Measurements from ENCODE around the gene RIT2.

The RIT2 gene

DNA sequence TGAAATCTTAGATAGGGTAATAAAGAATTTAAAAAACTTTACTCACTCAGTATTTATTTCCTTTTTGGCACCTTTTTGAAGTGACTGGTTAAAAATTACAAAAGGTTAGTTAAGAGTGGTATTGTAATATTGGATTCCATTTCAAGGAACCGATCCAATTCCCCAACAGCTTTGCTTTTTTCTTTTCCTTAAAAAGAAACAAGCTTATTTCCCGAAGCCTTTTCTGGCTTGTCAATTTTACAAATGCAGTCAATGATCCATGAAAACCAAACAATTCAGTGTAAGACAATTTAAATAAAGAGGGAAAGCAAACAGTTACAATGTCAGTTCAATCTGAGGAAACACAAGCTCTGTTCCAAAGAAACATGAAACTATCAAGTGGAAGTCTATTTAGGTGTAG lies 200.2 kb downstream of the RIT2 start:
- H3K27ac ChIP-seq (ENCODE audit: poor library complexity, severe bottlenecking): no peak overlapping the region
- ATAC-seq (ENCODE audit: low read depth) (no peak), DNase-seq (ENCODE audit: low spot score) (no peak)
- H3K27me3 ChIP-seq (ENCODE audit: insufficient read depth, poor library complexity, severe bottlenecking): no peaks in the 10 kb centered on the region
- H3K36me3 ChIP-seq (ENCODE audit: low read depth): no peaks in the 10 kb centered on the region
- TF ChIP-seq, protein P1, sequence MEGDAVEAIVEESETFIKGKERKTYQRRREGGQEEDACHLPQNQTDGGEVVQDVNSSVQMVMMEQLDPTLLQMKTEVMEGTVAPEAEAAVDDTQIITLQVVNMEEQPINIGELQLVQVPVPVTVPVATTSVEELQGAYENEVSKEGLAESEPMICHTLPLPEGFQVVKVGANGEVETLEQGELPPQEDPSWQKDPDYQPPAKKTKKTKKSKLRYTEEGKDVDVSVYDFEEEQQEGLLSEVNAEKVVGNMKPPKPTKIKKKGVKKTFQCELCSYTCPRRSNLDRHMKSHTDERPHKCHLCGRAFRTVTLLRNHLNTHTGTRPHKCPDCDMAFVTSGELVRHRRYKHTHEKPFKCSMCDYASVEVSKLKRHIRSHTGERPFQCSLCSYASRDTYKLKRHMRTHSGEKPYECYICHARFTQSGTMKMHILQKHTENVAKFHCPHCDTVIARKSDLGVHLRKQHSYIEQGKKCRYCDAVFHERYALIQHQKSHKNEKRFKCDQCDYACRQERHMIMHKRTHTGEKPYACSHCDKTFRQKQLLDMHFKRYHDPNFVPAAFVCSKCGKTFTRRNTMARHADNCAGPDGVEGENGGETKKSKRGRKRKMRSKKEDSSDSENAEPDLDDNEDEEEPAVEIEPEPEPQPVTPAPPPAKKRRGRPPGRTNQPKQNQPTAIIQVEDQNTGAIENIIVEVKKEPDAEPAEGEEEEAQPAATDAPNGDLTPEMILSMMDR (IDR thresholded peaks at IDR 0.05; ENCODE audit: poor library complexity, severe bottlenecking): no peak
- no peaks in the 10 kb centered on the region for H3K4me1 ChIP-seq (ENCODE audit: insufficient read depth, poor library complexity, severe bottlenecking)
- no peaks in the 10 kb centered on the region for H3K9me3 ChIP-seq (ENCODE audit: severe bottlenecking)
- no peak overlapping the region for H3K4me3 ChIP-seq (ENCODE audit: severe bottlenecking)

DNA sequence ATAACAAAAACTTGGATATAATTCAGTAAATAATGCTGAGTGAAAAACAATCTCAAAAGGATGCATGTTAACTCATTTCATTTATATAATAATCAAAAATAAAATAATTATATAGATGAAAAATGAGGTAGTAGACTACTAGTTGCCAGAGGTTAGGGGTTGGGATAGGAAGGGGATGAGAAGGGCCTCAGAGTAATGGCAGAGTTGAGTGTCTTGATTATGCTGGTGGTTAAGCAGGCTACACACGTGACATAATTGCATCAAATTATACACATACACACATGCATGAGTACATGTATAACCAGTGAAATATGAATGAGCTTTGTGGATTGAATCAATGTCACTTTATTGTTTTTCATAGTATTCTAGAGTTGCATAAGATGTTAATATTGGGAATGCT lies 201.0 kb downstream of the RIT2 start:
- DNase-seq (ENCODE audit: low spot score) (no peak), ATAC-seq (ENCODE audit: low read depth) (no peak)
- Histone ChIP-seq H3K4me1 (ENCODE audit: insufficient read depth, poor library complexity, severe bottlenecking) (no peaks in the 10 kb centered on the region), H3K36me3 (ENCODE audit: low read depth) (no peaks in the 10 kb centered on the region), H3K27me3 (ENCODE audit: insufficient read depth, poor library complexity, severe bottlenecking) (no peaks in the 10 kb centered on the region), H3K27ac (ENCODE audit: poor library complexity, severe bottlenecking) (no peak overlapping the region), H3K4me3 (ENCODE audit: severe bottlenecking) (no peak overlapping the region), H3K9me3 (ENCODE audit: severe bottlenecking) (no peaks in the 10 kb centered on the region)
- TF ChIP-seq, protein P1 (IDR thresholded peaks at IDR 0.05; ENCODE audit: poor library complexity, severe bottlenecking): no peak

DNA sequence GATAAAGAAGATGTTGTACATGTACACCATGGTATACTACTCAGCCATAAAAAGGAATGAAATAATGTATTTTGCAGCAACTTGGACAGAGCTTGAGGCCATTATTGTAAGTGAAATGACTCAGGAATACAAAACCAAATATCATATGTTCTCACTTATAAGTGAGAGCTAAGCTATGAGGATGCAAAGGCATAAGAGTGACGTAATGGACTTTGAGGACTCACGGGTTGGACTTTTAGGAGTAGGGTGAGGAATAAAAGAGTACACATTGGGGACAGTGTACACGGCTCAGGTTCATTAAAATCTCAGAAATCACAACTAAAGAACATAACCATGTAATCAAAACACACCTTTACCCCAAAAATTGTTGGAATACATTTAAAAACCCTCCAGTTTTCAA lies 206.4 kb downstream of the RIT2 start:
- Histone ChIP-seq H3K27ac (ENCODE audit: poor library complexity, severe bottlenecking) (no peak overlapping the region), H3K4me3 (ENCODE audit: severe bottlenecking) (no peak overlapping the region), H3K4me1 (ENCODE audit: insufficient read depth, poor library complexity, severe bottlenecking) (no peaks in the 10 kb centered on the region), H3K36me3 (ENCODE audit: low read depth) (no peaks in the 10 kb centered on the region), H3K27me3 (ENCODE audit: insufficient read depth, poor library complexity, severe bottlenecking) (peaks cover 2% of the 10 kb centered on the region), H3K9me3 (ENCODE audit: severe bottlenecking) (no peaks in the 10 kb centered on the region)
- ATAC-seq (ENCODE audit: low read depth) (no peak), DNase-seq (ENCODE audit: low spot score) (no peak)
- TF ChIP-seq, protein P1 (IDR thresholded peaks at IDR 0.05; ENCODE audit: poor library complexity, severe bottlenecking): no peak

DNA sequence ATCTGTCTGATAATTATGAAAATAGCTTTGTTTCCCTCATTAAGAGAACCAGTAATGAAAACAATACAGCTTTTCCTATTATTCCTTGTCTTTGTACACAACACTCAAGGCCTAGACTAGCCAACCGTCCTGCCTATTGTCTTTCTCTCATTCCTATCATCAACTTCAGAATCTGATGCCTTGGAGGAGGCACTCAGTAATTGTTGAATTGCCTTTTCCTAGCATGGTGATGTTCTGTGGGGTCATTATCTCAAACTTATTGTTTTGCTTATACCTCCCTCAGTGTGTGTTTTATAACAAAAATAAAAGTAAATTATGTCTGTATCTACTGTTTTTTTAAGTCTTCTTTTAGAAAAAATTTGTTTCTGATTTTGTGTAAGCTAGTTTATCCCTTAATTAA lies 208.7 kb downstream of the RIT2 start:
- Histone ChIP-seq H3K36me3 (ENCODE audit: low read depth) (no peaks in the 10 kb centered on the region), H3K4me1 (ENCODE audit: insufficient read depth, poor library complexity, severe bottlenecking) (no peaks in the 10 kb centered on the region), H3K4me3 (ENCODE audit: severe bottlenecking) (no peak overlapping the region), H3K27ac (ENCODE audit: poor library complexity, severe bottlenecking) (no peak overlapping the region), H3K9me3 (ENCODE audit: severe bottlenecking) (no peaks in the 10 kb centered on the region), H3K27me3 (ENCODE audit: insufficient read depth, poor library complexity, severe bottlenecking) (peaks cover 2% of the 10 kb centered on the region)
- no peak for DNase-seq (ENCODE audit: low spot score)
- TF ChIP-seq, protein P1 (IDR thresholded peaks at IDR 0.05; ENCODE audit: poor library complexity, severe bottlenecking): no peak
- no peak for ATAC-seq (ENCODE audit: low read depth)

DNA sequence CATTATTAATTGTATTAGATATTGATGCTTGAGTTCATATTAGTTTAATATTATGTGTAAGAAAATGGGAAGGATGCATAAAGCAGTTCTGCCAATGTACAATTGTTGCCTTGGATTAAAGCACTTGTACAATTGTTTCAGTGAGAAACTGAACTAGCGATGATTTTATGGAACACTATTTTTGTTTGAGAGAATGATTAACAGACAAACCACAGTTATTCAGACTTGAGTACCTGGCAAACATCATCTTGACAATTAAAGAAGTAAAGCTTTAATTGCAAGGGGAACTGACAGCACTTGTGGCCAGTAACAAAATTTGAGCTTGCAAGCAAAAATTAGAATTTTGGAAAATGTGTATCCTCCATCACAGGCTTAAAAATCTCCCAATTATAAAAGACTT lies 214.3 kb downstream of the RIT2 start:
- no peaks in the 10 kb centered on the region for H3K36me3 ChIP-seq (ENCODE audit: low read depth)
- no peak overlapping the region for H3K27ac ChIP-seq (ENCODE audit: poor library complexity, severe bottlenecking)
- DNase-seq (ENCODE audit: low spot score) (no peak), ATAC-seq (ENCODE audit: low read depth) (no peak)
- H3K27me3 ChIP-seq (ENCODE audit: insufficient read depth, poor library complexity, severe bottlenecking): no peaks in the 10 kb centered on the region
- H3K4me3 ChIP-seq (ENCODE audit: severe bottlenecking): no peak overlapping the region
- TF ChIP-seq, protein P1 (IDR thresholded peaks at IDR 0.05; ENCODE audit: poor library complexity, severe bottlenecking): no peak
- H3K9me3 ChIP-seq (ENCODE audit: severe bottlenecking): no peaks in the 10 kb centered on the region
- H3K4me1 ChIP-seq (ENCODE audit: insufficient read depth, poor library complexity, severe bottlenecking): no peaks in the 10 kb centered on the region

Measured in RWPE2 (cell line).